Stomach (tissue), 9 donors: Measurements from ENCODE around the gene TMEM229B. TPM values are rescaled to one million over a fixed set of nuclear protein-coding genes. Genes with fewer than 3 reads are reported as not detected.

Experiments used
- DNase-seq, 2 donors: peaks; one replicate each; pipeline versions ENCODE4 v3.0.0 to v3.0.0-alpha.2; 2013 to 2019
- H3K27ac ChIP-seq, 5 donors: fragments of 200-600 bp in 4 of 5; sonication (generic) in 4 of 5; one replicate each; pipeline ENCODE4 v1.5.1; 2013 to 2019; ENCODE audit warnings: mild to moderate bottlenecking in 1 of 5, moderate library complexity in 1 of 5
- H3K27me3 ChIP-seq, 3 donors: fragments of 200-600 bp; sonication (generic); one replicate each; pipeline ENCODE4 v1.5.1; 2017 to 2019; ENCODE audit warnings: mixed run types in 1 of 3
- H3K36me3 ChIP-seq, 4 donors: fragments of 200-600 bp; sonication (generic); 1 replicate in 3 of 4; 2 replicates in 1 of 4; pipeline ENCODE4 v1.5.1; 2016 to 2019
- H3K4me1 ChIP-seq, 4 donors: fragments of 200-600 bp; sonication (generic); one replicate each; pipeline ENCODE4 v1.5.1; 2016 to 2019
- H3K4me3 ChIP-seq, 4 donors: fragments of 200-600 bp; sonication (generic) in 3 of 4; one replicate each; pipeline ENCODE4 v1.5.1; 2016 to 2019; ENCODE audit warnings: mild to moderate bottlenecking in 1 of 4
- H3K9me3 ChIP-seq, 4 donors: fragments of 200-600 bp; sonication (generic); one replicate each; pipeline ENCODE4 v1.5.1; 2016 to 2019
- EP300 ChIP-seq: sonication (generic); formaldehyde crosslinking; IDR thresholded peaks from one replicate; pipeline ENCODE4 v1.6.1; 2017; ENCODE audit warnings: antibody characterized with exemption
- POLR2A ChIP-seq, 4 donors: fragments of 450-650 bp; IDR thresholded peaks; one replicate each; pipeline ENCODE4 v1.6.1; 2016; ENCODE audit warnings: antibody characterized with exemption in 4 of 4, control low read depth in 2 of 4, mild to moderate bottlenecking in 1 of 4, moderate library complexity in 1 of 4
- POLR2AphosphoS5 ChIP-seq, 3 donors: sonication (generic); formaldehyde crosslinking; IDR thresholded peaks; one replicate each; pipeline ENCODE4 v1.6.1; 2016; ENCODE audit warnings: antibody characterized with exemption in 3 of 3
- WGBS, 5 donors: extraction: QIAGEN DNeasy Blood & Tissue Kit in 3 of 5; methylation state at CpG; one replicate each; pipeline versions ENCODE4 v1.1.5 to v1.1.7; 2013 to 2018; 5-methylcytosine and 5-hydroxymethylcytosine counted together
- intact Hi-C: fragments of 100-400 bp; cut with DNase I; formaldehyde crosslinking; loops from one replicate; pipeline ENCODE4 v1.15.1; 2023; ENCODE audit warnings: low total_unique reads
- polyA plus RNA-seq, 3 donors: library from polyadenylated mRNA; stranded (reverse); fragments of 200-250 nt; gene quantifications; one replicate each; pipeline ENCODE4 v1.2.3, GENCODE V29; 2013
- total RNA-seq, 5 donors: library from RNA; depleted of rRNA; stranded (reverse); fragments of >200 nt; gene quantifications; one replicate each; pipeline versions ENCODE4 v1.1.0 to v1.2.3, GENCODE V29; 2014 to 2016
- TF ChIP-seq, protein P1 (sequence below), 7 experiments: fragments of 450-650 bp in 4 of 7; fragments of 200-600 bp in 3 of 7; sonication (generic) in 3 of 7; IDR thresholded peaks; one replicate each; pipeline ENCODE4 v1.5.1; 2016 to 2019; ENCODE audit warnings: antibody characterized with exemption in 7 of 7, control low read depth in 2 of 7, mild to moderate bottlenecking in 1 of 7
- donor health status: healthy with polysubstance abuse.
- donor health status: Bipolar disorder and iron deficiency.
- donor health status: healthy.

TMEM229B gene
- total and polyA plus RNA-seq, 8 donors = 0.14 to 15.6 (median 1.4) TPM; not detected in 1

DNA sequence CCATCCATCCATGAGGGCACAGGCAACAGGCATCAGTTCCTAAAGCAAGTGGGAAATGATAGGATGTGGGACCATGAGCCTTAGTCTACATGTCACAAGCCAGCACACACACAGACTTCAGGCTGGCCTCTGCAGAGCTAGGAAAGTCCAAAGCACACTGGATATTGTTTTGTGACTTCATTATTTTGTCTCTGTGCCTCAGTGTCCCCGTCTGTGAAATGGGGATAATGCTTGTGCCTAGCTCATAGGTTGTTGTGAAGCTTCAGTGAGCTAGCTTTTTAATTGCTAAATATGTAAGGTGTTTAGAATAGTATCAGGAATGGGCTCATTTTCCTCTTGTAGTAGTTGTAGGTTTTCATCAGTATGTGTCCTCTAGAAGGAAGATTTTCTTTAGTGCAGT lies 49.6 kb downstream of the TMEM229B start:
- 86 to 100% (median 89%) methylated on average over 1 of the region's 1 CpG for WGBS, 5 donors
- Histone ChIP-seq H3K9me3 (no peaks in the 10 kb centered on the region), H3K27ac (no peak overlapping the region), H3K27me3 (no peaks in the 10 kb centered on the region), H3K36me3 (no peaks in the 10 kb centered on the region), H3K4me1 (peaks cover 0 to 10% (median 3%) of the 10 kb centered on the region in 4 donors), H3K4me3 (no peak overlapping the region)
- no peak for DNase-seq
- TF ChIP-seq, protein P1, sequence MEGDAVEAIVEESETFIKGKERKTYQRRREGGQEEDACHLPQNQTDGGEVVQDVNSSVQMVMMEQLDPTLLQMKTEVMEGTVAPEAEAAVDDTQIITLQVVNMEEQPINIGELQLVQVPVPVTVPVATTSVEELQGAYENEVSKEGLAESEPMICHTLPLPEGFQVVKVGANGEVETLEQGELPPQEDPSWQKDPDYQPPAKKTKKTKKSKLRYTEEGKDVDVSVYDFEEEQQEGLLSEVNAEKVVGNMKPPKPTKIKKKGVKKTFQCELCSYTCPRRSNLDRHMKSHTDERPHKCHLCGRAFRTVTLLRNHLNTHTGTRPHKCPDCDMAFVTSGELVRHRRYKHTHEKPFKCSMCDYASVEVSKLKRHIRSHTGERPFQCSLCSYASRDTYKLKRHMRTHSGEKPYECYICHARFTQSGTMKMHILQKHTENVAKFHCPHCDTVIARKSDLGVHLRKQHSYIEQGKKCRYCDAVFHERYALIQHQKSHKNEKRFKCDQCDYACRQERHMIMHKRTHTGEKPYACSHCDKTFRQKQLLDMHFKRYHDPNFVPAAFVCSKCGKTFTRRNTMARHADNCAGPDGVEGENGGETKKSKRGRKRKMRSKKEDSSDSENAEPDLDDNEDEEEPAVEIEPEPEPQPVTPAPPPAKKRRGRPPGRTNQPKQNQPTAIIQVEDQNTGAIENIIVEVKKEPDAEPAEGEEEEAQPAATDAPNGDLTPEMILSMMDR (IDR thresholded peaks at IDR 0.05) = no peak
- no peak for TF ChIP-seq EP300
- TF ChIP-seq POLR2AphosphoS5 (IDR thresholded peaks at IDR 0.05) = no peak
- TF ChIP-seq POLR2A (IDR thresholded peaks at IDR 0.05) = no peak
- intact Hi-C loops = no loop called here

DNA sequence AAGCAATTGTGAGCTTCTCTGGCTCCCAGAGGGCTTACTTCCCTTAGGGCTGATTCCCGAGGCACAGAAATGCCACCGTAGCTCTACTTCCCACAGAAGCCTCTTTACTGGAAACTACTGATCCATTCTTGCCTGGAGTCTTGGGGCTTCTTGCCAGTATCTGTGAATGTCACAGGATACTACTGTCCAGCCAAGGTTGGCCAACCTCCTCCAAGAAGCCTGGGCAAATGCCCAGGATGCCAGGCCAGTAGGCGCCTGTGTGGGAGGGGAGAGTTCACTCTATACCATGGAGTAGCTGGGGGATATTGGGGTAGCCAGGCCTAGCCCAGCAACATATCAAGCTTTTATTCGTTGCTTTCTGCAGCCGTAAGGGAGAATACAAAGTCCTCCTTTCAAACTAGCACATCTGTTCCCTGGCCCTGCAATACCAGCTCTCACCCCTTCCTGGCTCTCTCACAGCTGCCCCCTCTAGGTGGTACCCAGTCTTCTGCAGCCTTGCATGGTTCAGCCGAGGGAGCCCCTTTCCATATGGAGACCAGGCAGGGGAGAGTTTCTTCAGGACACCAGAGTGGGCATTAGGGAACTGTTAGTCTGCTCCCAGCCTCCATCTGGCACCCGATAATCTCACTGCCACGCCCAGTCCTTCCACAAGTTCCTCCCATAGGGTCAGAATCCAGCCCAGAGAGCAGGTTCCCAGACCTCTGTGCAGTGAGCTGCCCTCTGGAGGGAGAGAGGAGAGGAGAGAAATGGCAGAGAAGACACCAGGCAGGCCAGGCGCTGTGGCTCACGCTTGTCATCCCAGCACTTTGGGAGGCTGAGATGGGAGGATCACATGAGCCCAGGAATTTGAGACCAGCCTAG lies 52.3 kb downstream of the TMEM229B start:
- no peaks in the 10 kb centered on the region for H3K27me3 ChIP-seq
- peaks cover 0 to 10% (median 3%) of the 10 kb centered on the region in 4 donors for H3K4me1 ChIP-seq
- no peaks in the 10 kb centered on the region for H3K36me3 ChIP-seq
- DNase-seq = no peak
- H3K27ac ChIP-seq = no peak overlapping the region
- H3K4me3 ChIP-seq = no peak overlapping the region
- intact Hi-C loops = no loop called here
- 75 to 80% (median 77%) methylated on average over 10 of the region's 10 CpGs for WGBS, 5 donors
- TF ChIP-seq POLR2A (IDR thresholded peaks at IDR 0.05) (no peak), POLR2AphosphoS5 (IDR thresholded peaks at IDR 0.05) (no peak), EP300 (no peak)
- TF ChIP-seq, protein P1 (IDR thresholded peaks at IDR 0.05) = no peak
- H3K9me3 ChIP-seq = no peaks in the 10 kb centered on the region

DNA sequence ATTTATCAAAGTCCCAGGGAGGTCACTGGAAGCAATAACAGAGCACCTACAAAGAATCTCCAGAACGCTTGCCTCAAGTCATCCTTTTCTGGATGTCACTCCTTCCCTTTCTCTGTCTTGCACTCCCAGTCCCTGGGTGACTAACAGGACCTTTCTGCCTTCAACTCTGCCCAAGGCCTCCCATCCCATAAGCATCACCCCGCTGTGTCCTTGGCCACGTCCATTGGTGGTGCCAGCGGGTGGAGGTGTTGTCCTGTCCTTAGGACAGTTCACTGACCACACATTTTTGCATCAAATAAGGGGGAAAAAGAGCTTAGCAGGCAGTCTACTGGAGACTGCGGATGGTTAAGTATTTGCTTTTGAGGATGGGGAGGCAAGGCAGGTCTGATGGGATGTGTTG lies 52.9 kb downstream of the TMEM229B start:
- Histone ChIP-seq H3K9me3 (no peaks in the 10 kb centered on the region), H3K27me3 (no peaks in the 10 kb centered on the region), H3K4me1 (peaks cover 0 to 10% (median 3%) of the 10 kb centered on the region in 4 donors), H3K27ac (no peak overlapping the region), H3K36me3 (no peaks in the 10 kb centered on the region), H3K4me3 (no peak overlapping the region)
- intact Hi-C loops = no loop called here
- TF ChIP-seq, protein P1 (IDR thresholded peaks at IDR 0.05) = no peak
- TF ChIP-seq POLR2AphosphoS5 (IDR thresholded peaks at IDR 0.05) (no peak), EP300 (no peak), POLR2A (IDR thresholded peaks at IDR 0.05) (no peak)
- no peak for DNase-seq
- WGBS, 5 donors = 84 to 97% (median 93%) methylated on average over 5 of the region's 5 CpGs

DNA sequence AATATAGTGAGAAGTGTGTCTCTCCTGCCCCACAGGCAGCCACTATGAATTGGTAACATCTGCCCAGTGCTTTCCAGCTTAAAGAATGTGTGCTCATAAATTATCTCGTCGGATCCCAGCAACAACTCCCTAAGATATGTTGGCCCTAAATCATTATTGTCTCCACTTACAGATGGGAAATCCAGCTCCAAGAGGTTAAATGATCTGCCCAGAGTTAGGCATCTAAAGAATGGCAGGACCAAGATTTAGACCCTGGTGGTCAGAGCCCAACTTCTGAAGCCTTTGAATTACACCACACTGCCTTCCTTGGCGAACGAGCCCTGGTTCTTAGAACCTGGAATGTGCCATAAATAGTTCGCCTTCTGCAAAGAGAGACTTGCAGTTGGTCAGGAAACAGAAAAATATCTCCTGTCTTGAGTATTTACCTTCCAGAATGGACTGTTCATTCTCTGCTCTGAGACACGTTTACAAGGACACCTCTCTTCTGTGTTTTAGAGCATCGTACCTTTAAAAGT lies 56.4 kb downstream of the TMEM229B start:
- H3K4me3 ChIP-seq = no peak overlapping the region
- H3K27me3 ChIP-seq = no peaks in the 10 kb centered on the region
- TF ChIP-seq EP300 (no peak), POLR2A (IDR thresholded peaks at IDR 0.05) (no peak), POLR2AphosphoS5 (IDR thresholded peaks at IDR 0.05) (no peak)
- TF ChIP-seq, protein P1 (IDR thresholded peaks at IDR 0.05) = no peak
- H3K36me3 ChIP-seq = no peaks in the 10 kb centered on the region
- H3K9me3 ChIP-seq = no peaks in the 10 kb centered on the region
- peaks cover 4 to 23% (median 15%) of the 10 kb centered on the region in 4 donors for H3K4me1 ChIP-seq
- DNase-seq = no peak
- WGBS, 5 donors = 68 to 77% (median 72%) methylated on average over 7 of the region's 7 CpGs
- intact Hi-C loops = no loop called here
- no peak overlapping the region for H3K27ac ChIP-seq
